GM21423 (cell line): ENCODE measurements around the gene ECHS1.
A peak's percentile ranks its signal among the peaks of the same experiment; 100 is the strongest.
"Not testable (repeated sequence)": the region's sequence is repeated elsewhere in the genome, so short reads cannot be mapped to it uniquely, and the experiment has no call there.

Experiments
- ATAC-seq: cut with Tn5 transposase; IDR thresholded peaks from one replicate; pipeline ENCODE4 v1.9.1; 2021; ENCODE audit warnings: mild to moderate bottlenecking, moderate library complexity; ENCODE audit not compliant: unreplicated experiment

ECHS1 gene

DNA sequence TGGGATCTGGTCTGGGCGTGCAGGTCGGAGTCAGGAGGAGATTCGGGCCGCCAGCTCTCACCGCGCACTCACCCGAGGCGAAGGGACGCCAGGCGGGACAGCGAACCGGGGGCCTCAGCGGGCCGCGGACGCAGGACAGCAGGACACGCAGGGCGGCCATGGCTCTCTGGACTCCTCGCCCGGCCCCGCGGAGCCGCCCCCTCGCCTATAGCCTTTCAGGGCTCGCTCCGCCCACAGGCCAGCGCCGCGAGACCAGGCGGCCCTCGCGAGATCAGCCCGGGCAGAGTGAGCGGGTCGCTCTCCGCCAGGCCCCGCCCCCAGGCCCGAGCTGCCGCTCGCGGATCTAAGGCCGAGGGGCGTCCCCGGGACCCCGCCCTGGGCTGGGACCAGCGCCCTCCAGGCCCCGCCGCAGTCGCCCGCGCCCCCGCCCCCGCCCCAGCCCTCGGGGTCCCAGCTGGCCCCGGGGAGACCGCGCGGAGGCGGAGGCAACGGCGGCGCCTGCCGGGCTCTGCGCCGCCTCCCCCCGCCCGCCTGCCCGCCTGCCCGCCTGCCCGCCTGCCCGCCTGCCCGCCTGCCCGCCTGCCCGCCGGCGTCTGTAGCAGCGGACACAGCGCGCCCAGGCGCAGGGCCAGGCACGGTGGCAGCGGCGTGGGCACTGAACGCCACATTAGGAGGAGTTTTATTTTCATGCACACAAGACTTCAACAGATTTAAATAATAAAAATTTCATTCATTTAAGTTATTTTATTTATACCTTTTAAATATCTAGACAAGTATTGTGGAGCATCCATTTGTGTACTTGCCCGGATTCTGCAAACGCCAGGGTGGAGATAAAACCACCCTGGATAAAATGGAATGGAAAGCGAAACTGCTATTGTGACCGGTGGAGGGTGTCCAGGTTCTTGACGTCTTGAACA is at the start of gene ECHS1:
ECHS1 (minus strand) TSS at position 181 of the 917 bp plus-strand sequence; CDS start at position 160, 21 bp downstream.
- peak; percentile 97 for ATAC-seq

DNA sequence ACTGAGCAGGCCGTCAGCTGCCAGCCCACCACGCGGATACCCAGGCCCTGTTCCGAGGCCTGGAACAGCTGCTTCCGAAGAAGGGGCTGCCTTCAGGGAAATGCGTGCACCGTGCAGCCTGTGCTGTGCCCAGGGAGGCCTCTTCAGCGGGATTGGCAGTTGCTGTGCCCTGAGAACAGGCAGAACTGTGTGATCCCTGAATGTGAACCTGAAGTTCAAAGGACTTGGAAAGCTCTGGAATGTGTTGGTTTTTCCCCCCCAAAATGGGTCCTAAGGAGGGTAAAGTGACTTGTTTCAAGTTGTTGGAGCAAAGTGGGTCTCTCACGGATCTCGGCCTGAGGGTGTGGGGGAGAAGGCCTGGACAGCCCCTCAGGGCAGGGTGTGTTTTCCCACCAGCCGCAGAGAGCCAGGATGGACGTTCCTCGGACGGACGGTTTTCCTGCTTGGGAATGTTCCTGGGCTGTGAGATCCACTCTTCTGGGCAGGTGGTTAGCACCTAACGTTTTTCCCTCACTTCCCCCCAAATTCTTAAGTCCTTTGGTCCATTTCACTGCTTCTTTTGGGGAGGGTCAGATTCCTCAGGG is 49.2 kb upstream of the ECHS1 start:
- ATAC-seq = no peak

DNA sequence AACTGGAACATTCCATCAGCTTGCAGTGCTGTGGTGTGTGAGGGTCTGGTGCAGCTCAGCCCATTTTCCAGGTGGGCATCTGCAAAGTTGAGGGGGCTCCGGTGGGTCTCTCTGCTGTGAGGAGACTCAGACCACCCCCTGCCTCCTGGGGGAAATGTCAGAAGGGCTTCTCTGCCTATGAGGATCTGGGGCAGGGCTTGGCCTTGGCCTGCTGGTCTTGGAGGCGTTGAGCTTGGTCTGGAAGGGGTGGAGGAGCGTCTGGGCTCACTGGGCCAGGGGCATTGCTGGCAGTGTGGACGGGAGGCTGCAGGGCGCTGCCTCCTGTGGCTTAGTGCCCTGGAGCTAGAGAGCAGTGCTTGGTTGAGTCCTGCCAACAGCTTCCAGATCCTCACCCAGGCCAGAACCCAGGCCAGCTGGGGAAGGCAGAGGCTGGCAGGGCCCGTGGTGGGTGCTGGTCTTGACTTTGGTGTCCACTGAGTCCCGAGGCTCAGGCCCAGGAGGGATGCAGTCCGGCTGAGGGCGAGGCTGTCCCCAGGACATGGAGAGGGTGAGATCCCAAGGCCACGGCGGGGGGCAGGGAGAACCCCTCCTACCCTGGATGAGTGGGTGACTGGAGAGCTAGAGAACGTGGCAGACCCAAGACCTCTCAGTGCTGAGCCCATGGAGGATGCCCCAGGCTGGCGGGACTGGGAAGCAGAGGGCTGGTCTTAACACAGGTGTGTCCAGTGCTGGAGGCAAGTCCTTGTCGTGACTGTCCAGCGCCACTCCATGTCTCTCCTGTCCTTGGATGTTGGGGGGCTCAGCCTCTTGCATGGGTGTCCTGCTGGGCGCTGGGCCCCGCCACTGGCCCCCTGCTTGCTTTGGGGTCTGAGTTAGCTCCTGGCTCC is 48.4 kb upstream of the ECHS1 start:
- ATAC-seq = no peak

DNA sequence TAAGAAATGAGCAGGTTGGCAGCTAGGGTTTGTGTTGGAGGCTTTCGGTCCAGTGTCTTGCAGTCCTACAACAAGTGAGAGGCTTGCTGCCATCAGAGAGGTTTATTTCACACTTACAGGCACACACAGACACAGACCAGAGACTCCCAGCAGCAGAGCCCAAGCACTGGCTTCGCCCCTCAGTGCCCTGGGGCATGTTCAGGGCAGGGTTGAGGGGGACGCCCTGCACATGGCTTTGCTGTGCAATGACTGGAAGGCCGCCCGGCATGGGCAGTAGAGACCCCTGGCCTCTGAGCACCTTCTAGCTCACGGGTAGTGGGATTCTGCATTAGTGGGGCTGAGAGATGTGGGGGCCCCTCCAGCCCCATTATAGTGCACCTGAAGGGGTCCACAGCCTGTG is 47.4 kb upstream of the ECHS1 start:
- no peak for ATAC-seq

DNA sequence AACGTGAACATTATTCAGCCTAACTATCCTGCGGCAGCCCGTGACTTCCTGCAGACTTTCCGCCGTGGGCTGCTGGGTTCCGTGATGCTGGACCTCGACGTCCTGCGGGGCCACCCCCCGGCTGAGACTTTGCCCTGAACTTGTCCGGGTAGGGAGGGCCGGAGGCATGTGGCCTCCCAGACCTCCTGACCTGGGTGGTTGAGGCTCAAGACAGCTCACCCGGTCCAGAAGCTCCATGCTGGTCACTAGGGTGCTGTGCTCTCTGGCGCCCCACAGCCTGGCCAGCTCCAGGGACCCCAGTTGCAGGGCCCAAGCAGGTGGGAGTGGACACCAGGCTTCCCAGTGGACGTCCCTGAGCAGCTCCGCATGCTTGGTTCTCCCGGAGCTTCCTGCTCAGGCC is 46.9 kb upstream of the ECHS1 start:
- no peak for ATAC-seq

DNA sequence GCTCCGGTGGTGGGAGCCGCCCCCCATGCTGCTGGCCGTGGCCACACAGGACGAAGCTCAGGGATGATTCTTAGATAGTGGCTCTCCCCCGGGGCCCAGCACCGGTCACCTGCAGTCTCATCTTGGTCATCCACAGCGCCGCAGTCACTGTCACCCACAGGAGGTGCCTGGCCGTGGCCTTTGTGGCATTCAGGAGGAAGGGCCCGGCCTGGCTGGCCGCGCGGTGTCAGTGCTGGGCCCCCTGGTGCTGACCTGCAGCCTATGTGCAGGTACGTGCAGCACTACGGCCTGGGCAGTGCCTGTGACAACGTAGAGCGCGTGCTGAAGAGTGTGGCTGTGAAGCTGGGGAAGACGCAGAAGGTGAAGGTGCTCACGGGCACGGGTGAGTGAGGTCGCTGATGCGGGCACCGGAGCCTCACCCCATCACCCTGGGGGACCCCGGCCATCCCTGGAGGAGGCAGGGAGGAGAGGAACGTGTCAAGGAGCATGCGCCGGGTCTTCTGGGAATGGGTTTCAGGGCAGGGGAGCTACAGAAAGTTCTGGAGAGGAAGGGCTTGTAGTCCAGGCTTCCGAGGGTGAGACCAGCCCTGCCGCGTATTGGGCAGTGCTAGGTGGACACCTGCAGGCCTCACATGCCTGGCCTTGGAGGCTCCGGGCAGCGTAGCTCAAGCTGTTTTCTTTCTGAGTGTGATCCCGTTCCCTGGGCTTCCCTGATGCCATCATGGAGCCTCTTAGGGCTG is 46.2 kb upstream of the ECHS1 start:
- ATAC-seq = no peak

DNA sequence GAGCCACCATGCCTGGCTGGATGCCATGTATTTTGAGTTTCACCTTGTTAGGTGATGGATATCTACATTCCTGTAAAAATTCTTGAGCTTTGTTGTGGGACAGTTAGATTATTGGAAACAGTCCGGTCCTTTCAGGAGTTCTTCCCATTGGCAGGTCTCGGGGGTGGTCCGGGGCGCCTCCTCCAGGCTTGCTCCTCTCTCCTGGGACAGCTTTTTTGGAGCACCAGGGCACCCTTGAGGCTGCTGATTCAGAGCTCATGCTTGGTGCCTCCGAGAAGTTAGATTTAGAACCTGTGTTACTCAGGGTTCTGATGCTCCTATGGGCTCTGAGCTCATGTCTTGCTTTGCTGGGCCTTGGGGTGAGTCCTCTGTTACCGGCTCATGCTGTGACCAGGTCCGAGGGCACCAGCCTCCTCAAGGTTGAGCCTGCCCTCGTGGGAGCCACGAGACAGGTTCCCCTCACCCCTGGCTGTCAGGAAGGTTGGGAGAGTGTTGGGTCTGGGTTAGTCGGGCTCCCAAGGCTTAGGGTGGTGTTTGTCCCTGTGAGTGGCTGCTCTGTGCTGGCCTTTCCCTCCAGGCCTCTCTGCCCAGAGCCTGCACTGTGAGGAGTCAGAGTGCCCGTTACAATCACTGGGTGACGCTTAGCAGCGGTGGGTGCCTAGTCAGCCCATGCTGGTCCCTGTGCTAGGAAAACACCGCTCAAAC is 45.3 kb upstream of the ECHS1 start:
- no peak for ATAC-seq

DNA sequence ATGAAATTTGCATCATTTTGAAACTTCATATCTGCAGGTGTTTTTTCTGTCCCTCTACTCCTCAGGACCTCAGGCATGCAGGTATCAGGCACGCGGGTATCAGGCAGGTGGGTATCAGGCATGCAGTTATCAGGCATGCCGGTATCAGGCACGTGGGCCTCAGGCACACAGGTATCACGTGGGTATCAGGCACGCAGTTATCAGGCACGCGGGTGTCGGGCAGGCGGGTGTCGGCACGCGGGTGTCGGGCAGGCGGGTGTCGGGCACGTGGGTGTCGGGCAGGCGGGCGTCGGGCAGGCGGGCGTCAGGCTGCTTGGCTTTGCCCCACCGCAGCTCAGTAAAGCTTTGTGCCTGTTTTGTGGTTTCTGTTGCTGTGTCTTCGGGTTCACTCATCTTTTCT is 42.6 kb upstream of the ECHS1 start:
- ATAC-seq = no peak

DNA sequence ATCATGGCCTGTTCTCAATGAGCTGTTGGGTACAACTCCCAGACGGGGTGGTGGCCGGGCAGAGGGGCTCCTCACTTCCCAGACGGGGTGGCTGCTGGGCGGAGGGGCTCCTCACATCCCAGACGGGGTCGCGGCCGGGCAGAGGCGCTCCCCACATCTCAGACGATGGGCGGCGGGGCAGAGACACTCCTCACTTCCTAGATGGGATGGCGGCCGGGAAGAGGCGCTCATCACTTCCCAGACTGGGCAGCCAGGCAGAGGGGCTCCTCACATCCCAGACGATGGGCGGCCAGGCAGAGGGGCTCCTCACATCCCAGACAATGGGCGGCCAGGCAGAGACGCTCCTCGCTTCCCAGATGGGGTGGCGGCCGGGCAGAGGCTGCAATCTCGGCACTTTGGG is 41.2 kb upstream of the ECHS1 start:
- ATAC-seq = not testable (repeated sequence)

DNA sequence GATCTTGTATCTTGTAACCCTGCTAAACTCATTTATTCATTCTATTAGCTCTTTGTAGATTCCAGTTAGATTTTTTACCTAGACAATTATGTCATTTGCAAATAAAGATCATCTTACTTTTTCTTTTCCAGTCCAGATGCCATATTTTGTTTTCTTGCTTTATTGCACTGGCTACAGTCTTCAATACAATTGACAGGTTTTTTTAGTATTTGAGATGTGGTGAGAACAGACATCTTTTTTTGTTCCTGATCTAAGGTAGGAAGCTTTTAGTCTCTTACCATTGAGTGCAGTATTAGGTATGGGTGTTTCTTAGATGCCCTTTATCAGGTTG is 39.2 kb upstream of the ECHS1 start:
- ATAC-seq = no peak

DNA sequence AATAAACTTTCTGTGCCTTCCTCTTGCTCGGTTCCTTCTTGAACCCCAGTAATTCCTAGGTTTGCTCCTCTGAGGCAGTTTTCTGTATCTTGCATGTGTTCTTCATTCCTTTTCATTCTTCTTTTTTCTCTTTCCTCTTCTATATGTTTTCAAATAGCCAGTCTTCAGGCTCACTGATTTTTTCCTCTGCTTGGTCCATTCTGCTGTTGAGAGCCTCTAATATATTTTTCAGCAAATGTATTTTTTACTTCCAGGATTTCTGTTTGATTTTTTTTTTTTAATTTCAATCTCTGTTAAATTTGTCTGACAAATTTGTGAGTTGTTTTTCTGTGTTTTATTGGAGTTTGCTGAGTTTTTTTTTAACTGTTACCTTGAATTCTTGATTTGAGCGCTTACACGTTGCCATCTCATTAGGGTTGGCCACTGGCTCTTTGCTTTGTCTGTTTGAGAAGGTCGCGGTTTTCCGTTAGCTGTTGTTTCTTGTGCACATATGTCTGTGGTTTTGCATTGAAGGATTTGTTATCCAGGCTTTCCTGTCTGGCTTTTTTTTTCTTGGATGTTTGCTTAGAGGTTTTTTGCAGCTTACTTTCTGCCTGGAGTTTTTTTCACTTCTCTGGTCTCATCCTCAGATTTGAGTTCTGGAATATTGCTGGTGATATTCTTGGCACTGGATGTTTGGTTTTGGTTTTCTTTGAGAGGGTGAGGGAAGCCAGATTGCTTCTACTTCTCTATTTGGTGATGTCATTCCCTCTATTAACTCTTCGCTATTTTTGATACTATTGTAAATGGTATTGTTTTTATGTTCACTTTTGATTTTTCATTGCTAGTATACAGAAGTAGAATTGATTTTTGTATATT is 38.6 kb upstream of the ECHS1 start:
- ATAC-seq = no peak

DNA sequence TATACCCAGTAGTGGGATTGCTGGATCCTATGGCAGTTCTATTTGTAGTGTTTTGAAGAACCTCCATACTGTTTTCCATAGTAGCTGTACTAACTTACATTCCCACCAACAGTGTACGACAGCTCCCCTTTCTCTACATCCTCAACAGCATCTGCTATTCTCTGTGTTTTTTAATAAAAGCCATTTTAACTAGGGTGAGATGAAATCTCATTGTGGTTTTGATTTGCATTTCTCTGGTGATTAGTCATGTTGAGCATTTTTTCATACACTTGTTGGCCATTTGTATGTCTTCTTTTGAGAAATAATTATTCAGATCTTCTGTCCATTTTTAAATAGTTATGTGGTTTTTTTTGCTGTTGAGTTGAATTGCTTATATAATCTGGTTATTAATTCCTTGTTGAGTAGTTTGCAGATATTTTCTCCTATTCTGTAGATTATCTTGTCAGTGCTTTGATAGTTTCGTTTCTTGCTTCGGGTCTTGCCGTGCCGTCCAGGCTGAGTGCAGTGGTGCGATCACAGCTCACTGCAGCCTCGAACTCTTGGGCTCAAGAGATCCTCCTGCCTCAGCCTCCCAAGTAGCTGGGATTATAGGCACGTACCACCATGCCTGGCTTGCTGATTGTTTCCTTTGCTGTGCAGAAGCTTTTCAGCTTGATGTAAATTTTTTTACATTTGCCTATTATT is 32.8 kb upstream of the ECHS1 start:
- ATAC-seq = peak; percentile 55

DNA sequence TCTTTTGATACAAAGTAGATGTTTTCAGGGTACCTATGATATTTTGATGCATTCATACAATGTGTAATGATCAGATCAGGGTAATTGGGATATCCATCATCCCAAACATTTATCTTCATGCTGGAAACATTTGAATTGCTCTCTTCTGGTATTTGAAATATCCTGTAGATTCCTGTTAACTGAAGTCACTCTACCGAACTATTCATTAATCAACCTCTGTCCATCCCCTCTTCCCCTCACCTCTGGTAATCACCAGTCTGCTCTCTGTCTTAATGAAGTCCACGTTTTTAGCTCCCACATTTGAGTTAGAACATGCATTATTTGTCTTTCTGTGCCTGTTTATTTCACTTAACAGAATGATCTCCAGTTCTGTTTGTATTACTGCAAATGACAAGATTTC is 32.1 kb upstream of the ECHS1 start:
- ATAC-seq = no peak

DNA sequence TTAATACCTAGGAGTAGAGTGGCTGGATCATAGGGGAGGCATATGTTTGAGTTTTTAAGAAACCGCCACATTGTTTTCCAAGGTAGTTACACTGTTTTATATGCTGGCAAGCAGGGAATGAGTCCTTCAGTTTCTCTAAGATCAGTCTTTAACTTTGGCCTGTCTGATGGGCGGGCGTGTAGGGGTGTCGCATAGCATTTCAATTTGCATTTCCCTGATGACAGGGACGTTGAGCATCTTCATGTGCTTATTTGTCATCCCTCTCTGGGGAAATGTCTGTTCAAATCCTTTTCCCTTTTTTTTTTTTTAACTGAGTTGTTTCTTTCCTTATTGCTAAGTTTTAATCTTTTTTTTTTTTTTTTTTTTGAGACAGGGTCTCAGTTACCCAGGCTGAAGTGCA is 30.6 kb upstream of the ECHS1 start:
- ATAC-seq = no peak

DNA sequence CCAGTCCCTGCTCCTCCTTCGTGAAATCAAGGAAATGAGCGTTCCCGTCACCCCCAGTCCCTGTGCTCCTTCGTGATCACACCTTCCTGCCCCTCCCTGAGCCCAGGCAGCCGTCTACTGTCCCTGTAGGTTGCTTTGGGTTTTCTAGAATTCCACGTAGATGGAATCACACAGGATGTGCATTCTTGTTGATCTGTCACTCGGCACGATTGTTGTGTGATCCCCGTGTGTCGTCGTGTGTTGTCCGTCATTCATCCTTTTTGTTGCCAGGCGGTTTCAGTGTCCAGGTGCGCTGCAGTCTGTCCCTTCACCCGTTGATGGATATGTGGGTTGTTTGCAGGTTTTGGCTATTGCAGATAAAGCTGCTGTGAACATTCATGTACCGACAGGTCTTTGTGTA is 30.2 kb upstream of the ECHS1 start:
- ATAC-seq = no peak

DNA sequence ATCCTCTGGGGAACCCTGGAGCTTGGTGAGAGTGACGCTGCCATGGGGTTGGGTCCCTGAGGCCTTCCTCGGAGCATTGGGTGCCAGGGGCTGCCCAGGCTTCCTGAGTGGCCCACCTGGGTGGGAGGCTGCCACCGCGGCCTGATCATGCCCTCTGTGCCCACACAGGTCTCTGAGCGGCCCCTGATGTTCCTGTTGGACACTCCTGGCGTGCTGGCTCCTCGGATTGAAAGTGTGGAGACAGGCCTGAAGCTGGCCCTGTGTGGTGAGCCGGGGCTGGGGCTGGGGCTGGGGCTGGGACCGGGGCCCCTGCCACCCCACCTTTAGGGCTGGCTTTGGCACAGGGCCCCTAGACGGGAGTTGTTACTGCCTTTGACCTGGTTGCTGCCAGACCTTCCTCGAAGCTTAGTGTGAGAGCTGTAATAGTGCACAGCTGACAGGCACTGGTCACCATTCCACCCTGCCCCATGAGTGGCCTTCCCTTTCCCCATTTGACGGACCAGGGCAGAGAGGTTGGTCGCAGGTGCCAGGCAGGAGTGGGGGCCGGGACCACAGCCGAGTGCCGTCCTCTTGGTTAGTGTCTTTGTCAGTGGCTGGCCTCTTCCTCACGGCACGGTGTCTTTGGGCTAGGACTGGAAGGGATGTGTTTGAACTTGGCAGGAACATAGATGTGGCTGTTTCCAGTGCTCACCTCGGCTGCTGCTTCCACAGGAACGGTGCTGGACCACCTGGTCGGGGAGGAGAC is 29.0 kb upstream of the ECHS1 start:
- ATAC-seq = no peak

DNA sequence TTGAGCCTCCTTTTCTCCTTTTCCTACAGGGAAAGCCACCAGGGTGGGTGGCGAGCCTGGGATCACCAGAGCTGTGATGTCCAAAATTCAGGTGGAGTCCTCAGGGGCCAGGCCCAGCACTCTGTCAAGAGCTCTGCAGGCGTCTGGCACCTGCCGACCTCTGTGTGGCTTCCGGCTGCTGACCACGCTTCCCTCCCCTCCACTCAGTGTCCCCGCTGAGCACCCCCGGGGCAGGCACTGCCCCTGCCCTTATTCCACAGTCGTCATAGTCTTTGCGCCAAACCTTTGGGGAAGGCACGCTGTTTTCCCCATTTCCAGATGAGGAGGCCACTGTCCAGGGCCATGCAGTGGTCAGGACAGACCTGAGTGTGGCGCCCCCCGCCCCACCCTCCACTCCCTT is 28.3 kb upstream of the ECHS1 start:
- no peak for ATAC-seq
